WTC11 (cell line): ENCODE data around the gene FHAD1. TPM values are rescaled to one million over a fixed set of nuclear protein-coding genes. Genes with fewer than 3 reads are reported as not detected.

Experiments
- CBFB ChIP-seq: sonication (generic); formaldehyde crosslinking; IDR thresholded peaks from 2 replicates; pipeline ENCODE4 v1.8.1; 2022; ENCODE audit warnings: mild to moderate bottlenecking, low read depth, missing genetic modification reagents
- CREB1 ChIP-seq: sonication (generic); formaldehyde crosslinking; IDR thresholded peaks from 2 replicates; pipeline ENCODE4 v1.8.0; 2023; ENCODE audit warnings: mild to moderate bottlenecking, missing genetic modification reagents
- CREM ChIP-seq: sonication (generic); formaldehyde crosslinking; IDR thresholded peaks from 2 replicates; pipeline ENCODE4 v1.8.1; 2022; ENCODE audit warnings: mild to moderate bottlenecking, missing genetic modification reagents, moderate library complexity
- EMX1 ChIP-seq: fragments of 250-450 bp; sonication (Bioruptor Pico); IDR thresholded peaks from 2 replicates; pipeline ENCODE4 v1.8.0; 2021; ENCODE audit warnings: mild to moderate bottlenecking
- FOXK1 ChIP-seq: sonication (generic); formaldehyde crosslinking; IDR thresholded peaks from 2 replicates; pipeline ENCODE4 v1.8.0; 2022; ENCODE audit warnings: mild to moderate bottlenecking, moderate library complexity, missing genetic modification reagents
- GRHL2 ChIP-seq: fragments of 250-450 bp; sonication (Bioruptor Pico); IDR thresholded peaks from 2 replicates; pipeline ENCODE4 v1.8.0; 2022; ENCODE audit warnings: mild to moderate bottlenecking, moderate library complexity; ENCODE audit not compliant: insufficient replicate concordance, severe bottlenecking
- NFATC4 ChIP-seq: fragments of 250-450 bp; sonication (Bioruptor Pico); IDR thresholded peaks from 2 replicates; pipeline ENCODE4 v1.9.0; 2021; ENCODE audit warnings: mild to moderate bottlenecking
- SMAD3 ChIP-seq: sonication (generic); formaldehyde crosslinking; IDR thresholded peaks from 2 replicates; pipeline ENCODE4 v1.8.0; 2022; ENCODE audit warnings: missing genetic modification reagents, mild to moderate bottlenecking, borderline replicate concordance
- ZNF121 ChIP-seq: sonication (generic); formaldehyde crosslinking; IDR thresholded peaks from 2 replicates; pipeline ENCODE4 v1.8.0; 2023; ENCODE audit warnings: missing genetic modification reagents
- ZNF232 ChIP-seq: sonication (generic); formaldehyde crosslinking; IDR thresholded peaks from 2 replicates; pipeline ENCODE4 v1.8.0; 2022; ENCODE audit warnings: mild to moderate bottlenecking, missing genetic modification reagents
- ZNF263 ChIP-seq: sonication (generic); formaldehyde crosslinking; IDR thresholded peaks from 2 replicates; pipeline ENCODE4 v1.8.1; 2022; ENCODE audit warnings: low read depth, mild to moderate bottlenecking, moderate library complexity, missing genetic modification reagents
- ZNF317 ChIP-seq: sonication (generic); formaldehyde crosslinking; IDR thresholded peaks from 2 replicates; pipeline ENCODE4 v1.8.1; 2023; ENCODE audit warnings: low read depth, mild to moderate bottlenecking, moderate library complexity, missing genetic modification reagents, borderline replicate concordance
- ZNF416 ChIP-seq: fragments of 250-450 bp; sonication (Bioruptor Pico); IDR thresholded peaks from 2 replicates; pipeline ENCODE4 v1.9.0; 2021; ENCODE audit warnings: mild to moderate bottlenecking, inconsistent platforms
- ZNF671 ChIP-seq: fragments of 250-450 bp; sonication (Bioruptor Pico); IDR thresholded peaks from 2 replicates; pipeline ENCODE4 v1.8.0; 2021; ENCODE audit warnings: mild to moderate bottlenecking
- total RNA-seq: library from RNA; stranded (reverse); gene quantifications from 3 replicates; pipeline ENCODE4 v1.2.3, GENCODE V29; 2021
- TF ChIP-seq, protein P1 (sequence below): sonication (generic); formaldehyde crosslinking; IDR thresholded peaks from 2 replicates; pipeline ENCODE4 v1.8.1; 2023; ENCODE audit warnings: mild to moderate bottlenecking, moderate library complexity, missing genetic modification reagents
- TF ChIP-seq, protein P2 (sequence below): sonication (generic); formaldehyde crosslinking; IDR thresholded peaks from 2 replicates; pipeline ENCODE4 v1.8.1; 2022; ENCODE audit warnings: low read depth, missing genetic modification reagents, borderline replicate concordance
- TF ChIP-seq, protein P3 (sequence below): sonication (generic); formaldehyde crosslinking; IDR thresholded peaks from 2 replicates; pipeline ENCODE4 v1.8.0; 2023; ENCODE audit warnings: missing genetic modification reagents, mild to moderate bottlenecking, borderline replicate concordance
- TF ChIP-seq, protein P4 (sequence below): sonication (generic); formaldehyde crosslinking; IDR thresholded peaks from 2 replicates; pipeline ENCODE4 v1.8.0; 2022; ENCODE audit warnings: mild to moderate bottlenecking, missing genetic modification reagents
- TF ChIP-seq, protein P5 (sequence below): fragments of 200-600 bp; IDR thresholded peaks from 2 replicates; pipeline ENCODE4 v1.8.0; 2022; ENCODE audit warnings: antibody characterized with exemption
- TF ChIP-seq, protein P6 (sequence below): sonication (generic); formaldehyde crosslinking; IDR thresholded peaks from 2 replicates; pipeline ENCODE4 v1.8.0; 2022; ENCODE audit warnings: mild to moderate bottlenecking, missing genetic modification reagents
- TF ChIP-seq, protein P7 (sequence below): sonication (generic); formaldehyde crosslinking; IDR thresholded peaks from 2 replicates; pipeline ENCODE4 v1.8.1; 2022; ENCODE audit warnings: low read depth, mild to moderate bottlenecking, moderate library complexity, missing genetic modification reagents, borderline replicate concordance
- TF ChIP-seq, protein P8 (sequence below): fragments of 250-450 bp; sonication (Bioruptor Pico); IDR thresholded peaks from 2 replicates; pipeline ENCODE4 v1.8.0; 2021; ENCODE audit warnings: mild to moderate bottlenecking
- TF ChIP-seq, protein P9 (sequence below): sonication (generic); formaldehyde crosslinking; IDR thresholded peaks from 2 replicates; pipeline ENCODE4 v1.8.1; 2023; ENCODE audit warnings: mild to moderate bottlenecking, missing genetic modification reagents, moderate library complexity

Gene FHAD1
- total RNA-seq, 1 experiment from 2014 or later = 3.0 TPM

DNA sequence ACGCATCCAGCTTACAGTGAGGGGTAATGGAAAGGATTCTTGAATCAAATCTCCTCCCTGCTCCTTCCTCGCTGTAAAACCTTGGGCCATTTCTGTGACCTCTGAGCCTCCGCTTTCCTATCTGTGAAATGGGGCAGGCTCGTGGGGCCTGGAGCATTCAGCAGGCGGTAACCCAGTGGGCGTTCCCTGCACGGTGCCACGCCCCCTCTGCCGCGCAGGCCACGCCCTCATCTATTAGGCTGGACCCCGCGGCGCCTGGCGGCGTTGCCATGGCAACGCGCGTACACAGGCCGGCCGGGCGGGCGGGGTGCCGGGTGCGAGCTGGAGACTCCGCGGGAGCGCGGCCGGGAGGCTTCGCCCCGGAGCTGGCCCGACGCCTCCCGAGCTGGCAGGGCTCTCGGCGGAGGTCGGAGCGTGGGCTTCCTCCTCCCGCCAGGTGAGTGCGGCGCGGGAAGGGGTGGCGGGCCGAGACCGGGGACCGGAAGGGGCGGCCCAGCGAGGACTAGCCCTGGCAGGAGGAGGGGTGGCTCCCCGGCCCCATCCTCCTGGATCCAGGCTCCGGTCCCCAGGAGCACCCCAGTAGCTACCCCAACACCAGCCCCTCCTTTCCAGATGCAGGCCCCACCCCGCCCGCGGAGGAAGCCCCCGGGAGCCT is at the start of gene FHAD1 (continued):
- TF ChIP-seq EMX1 (CRISPR knock-in tag) = no peak
- TF ChIP-seq ZNF232 = no peak
- TF ChIP-seq, protein P1, sequence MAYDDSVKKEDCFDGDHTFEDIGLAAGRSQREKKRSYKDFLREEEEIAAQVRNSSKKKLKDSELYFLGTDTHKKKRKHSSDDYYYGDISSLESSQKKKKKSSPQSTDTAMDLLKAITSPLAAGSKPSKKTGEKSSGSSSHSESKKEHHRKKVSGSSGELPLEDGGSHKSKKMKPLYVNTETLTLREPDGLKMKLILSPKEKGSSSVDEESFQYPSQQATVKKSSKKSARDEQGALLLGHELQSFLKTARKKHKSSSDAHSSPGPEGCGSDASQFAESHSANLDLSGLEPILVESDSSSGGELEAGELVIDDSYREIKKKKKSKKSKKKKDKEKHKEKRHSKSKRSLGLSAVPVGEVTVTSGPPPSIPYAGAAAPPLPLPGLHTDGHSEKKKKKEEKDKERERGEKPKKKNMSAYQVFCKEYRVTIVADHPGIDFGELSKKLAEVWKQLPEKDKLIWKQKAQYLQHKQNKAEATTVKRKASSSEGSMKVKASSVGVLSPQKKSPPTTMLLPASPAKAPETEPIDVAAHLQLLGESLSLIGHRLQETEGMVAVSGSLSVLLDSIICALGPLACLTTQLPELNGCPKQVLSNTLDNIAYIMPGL (CRISPR knock-in tag) = 0 out of 2 replicates have a peak, but pooled peaks have one; percentile 51
- TF ChIP-seq, protein P2, sequence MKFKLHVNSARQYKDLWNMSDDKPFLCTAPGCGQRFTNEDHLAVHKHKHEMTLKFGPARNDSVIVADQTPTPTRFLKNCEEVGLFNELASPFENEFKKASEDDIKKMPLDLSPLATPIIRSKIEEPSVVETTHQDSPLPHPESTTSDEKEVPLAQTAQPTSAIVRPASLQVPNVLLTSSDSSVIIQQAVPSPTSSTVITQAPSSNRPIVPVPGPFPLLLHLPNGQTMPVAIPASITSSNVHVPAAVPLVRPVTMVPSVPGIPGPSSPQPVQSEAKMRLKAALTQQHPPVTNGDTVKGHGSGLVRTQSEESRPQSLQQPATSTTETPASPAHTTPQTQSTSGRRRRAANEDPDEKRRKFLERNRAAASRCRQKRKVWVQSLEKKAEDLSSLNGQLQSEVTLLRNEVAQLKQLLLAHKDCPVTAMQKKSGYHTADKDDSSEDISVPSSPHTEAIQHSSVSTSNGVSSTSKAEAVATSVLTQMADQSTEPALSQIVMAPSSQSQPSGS (CRISPR knock-in tag) = no peak
- TF ChIP-seq CBFB (CRISPR knock-in tag) = no peak
- TF ChIP-seq, protein P3, sequence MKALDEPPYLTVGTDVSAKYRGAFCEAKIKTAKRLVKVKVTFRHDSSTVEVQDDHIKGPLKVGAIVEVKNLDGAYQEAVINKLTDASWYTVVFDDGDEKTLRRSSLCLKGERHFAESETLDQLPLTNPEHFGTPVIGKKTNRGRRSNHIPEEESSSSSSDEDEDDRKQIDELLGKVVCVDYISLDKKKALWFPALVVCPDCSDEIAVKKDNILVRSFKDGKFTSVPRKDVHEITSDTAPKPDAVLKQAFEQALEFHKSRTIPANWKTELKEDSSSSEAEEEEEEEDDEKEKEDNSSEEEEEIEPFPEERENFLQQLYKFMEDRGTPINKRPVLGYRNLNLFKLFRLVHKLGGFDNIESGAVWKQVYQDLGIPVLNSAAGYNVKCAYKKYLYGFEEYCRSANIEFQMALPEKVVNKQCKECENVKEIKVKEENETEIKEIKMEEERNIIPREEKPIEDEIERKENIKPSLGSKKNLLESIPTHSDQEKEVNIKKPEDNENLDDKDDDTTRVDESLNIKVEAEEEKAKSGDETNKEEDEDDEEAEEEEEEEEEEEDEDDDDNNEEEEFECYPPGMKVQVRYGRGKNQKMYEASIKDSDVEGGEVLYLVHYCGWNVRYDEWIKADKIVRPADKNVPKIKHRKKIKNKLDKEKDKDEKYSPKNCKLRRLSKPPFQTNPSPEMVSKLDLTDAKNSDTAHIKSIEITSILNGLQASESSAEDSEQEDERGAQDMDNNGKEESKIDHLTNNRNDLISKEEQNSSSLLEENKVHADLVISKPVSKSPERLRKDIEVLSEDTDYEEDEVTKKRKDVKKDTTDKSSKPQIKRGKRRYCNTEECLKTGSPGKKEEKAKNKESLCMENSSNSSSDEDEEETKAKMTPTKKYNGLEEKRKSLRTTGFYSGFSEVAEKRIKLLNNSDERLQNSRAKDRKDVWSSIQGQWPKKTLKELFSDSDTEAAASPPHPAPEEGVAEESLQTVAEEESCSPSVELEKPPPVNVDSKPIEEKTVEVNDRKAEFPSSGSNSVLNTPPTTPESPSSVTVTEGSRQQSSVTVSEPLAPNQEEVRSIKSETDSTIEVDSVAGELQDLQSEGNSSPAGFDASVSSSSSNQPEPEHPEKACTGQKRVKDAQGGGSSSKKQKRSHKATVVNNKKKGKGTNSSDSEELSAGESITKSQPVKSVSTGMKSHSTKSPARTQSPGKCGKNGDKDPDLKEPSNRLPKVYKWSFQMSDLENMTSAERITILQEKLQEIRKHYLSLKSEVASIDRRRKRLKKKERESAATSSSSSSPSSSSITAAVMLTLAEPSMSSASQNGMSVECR (CRISPR knock-in tag) = peak; percentile 68; the same call in 1 of the 2 replicates
- TF ChIP-seq, protein P4, sequence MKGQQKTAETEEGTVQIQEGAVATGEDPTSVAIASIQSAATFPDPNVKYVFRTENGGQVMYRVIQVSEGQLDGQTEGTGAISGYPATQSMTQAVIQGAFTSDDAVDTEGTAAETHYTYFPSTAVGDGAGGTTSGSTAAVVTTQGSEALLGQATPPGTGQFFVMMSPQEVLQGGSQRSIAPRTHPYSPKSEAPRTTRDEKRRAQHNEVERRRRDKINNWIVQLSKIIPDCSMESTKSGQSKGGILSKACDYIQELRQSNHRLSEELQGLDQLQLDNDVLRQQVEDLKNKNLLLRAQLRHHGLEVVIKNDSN (CRISPR knock-in tag) = no peak
- TF ChIP-seq, protein P5, sequence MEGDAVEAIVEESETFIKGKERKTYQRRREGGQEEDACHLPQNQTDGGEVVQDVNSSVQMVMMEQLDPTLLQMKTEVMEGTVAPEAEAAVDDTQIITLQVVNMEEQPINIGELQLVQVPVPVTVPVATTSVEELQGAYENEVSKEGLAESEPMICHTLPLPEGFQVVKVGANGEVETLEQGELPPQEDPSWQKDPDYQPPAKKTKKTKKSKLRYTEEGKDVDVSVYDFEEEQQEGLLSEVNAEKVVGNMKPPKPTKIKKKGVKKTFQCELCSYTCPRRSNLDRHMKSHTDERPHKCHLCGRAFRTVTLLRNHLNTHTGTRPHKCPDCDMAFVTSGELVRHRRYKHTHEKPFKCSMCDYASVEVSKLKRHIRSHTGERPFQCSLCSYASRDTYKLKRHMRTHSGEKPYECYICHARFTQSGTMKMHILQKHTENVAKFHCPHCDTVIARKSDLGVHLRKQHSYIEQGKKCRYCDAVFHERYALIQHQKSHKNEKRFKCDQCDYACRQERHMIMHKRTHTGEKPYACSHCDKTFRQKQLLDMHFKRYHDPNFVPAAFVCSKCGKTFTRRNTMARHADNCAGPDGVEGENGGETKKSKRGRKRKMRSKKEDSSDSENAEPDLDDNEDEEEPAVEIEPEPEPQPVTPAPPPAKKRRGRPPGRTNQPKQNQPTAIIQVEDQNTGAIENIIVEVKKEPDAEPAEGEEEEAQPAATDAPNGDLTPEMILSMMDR = no peak
- no peak for TF ChIP-seq CREB1 (CRISPR knock-in tag)
- peak; percentile 43; the same call in 1 of the 2 replicates for TF ChIP-seq ZNF121 (CRISPR knock-in tag)
- TF ChIP-seq, protein P6, sequence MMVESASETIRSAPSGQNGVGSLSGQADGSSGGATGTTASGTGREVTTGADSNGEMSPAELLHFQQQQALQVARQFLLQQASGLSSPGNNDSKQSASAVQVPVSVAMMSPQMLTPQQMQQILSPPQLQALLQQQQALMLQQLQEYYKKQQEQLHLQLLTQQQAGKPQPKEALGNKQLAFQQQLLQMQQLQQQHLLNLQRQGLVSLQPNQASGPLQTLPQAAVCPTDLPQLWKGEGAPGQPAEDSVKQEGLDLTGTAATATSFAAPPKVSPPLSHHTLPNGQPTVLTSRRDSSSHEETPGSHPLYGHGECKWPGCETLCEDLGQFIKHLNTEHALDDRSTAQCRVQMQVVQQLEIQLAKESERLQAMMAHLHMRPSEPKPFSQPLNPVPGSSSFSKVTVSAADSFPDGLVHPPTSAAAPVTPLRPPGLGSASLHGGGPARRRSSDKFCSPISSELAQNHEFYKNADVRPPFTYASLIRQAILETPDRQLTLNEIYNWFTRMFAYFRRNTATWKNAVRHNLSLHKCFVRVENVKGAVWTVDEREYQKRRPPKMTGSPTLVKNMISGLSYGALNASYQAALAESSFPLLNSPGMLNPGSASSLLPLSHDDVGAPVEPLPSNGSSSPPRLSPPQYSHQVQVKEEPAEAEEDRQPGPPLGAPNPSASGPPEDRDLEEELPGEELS = peak; percentile 55; the same call in 1 of the 2 replicates
- TF ChIP-seq ZNF671 (CRISPR knock-in tag) = no peak
- TF ChIP-seq, protein P7, sequence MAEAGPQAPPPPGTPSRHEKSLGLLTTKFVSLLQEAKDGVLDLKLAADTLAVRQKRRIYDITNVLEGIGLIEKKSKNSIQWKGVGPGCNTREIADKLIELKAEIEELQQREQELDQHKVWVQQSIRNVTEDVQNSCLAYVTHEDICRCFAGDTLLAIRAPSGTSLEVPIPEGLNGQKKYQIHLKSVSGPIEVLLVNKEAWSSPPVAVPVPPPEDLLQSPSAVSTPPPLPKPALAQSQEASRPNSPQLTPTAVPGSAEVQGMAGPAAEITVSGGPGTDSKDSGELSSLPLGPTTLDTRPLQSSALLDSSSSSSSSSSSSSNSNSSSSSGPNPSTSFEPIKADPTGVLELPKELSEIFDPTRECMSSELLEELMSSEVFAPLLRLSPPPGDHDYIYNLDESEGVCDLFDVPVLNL = no peak
- TF ChIP-seq, protein P8, sequence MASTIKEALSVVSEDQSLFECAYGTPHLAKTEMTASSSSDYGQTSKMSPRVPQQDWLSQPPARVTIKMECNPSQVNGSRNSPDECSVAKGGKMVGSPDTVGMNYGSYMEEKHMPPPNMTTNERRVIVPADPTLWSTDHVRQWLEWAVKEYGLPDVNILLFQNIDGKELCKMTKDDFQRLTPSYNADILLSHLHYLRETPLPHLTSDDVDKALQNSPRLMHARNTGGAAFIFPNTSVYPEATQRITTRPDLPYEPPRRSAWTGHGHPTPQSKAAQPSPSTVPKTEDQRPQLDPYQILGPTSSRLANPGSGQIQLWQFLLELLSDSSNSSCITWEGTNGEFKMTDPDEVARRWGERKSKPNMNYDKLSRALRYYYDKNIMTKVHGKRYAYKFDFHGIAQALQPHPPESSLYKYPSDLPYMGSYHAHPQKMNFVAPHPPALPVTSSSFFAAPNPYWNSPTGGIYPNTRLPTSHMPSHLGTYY (CRISPR knock-in tag) = no peak
- TF ChIP-seq ZNF263 (CRISPR knock-in tag) = peak; percentile 63; the same call in 1 of the 2 replicates
- TF ChIP-seq GRHL2 (CRISPR knock-in tag) = no peak
- no peak for TF ChIP-seq ZNF416 (CRISPR knock-in tag)
- TF ChIP-seq FOXK1 (CRISPR knock-in tag) = no peak
- 0 out of 2 replicates have a peak, but pooled peaks have one; percentile 15 for TF ChIP-seq SMAD3
- TF ChIP-seq CREM (CRISPR knock-in tag) = 0 out of 2 replicates have a peak, but pooled peaks have one; percentile 45
- TF ChIP-seq, protein P9, sequence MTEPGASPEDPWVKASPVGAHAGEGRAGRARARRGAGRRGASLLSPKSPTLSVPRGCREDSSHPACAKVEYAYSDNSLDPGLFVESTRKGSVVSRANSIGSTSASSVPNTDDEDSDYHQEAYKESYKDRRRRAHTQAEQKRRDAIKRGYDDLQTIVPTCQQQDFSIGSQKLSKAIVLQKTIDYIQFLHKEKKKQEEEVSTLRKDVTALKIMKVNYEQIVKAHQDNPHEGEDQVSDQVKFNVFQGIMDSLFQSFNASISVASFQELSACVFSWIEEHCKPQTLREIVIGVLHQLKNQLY (CRISPR knock-in tag) = no peak
- TF ChIP-seq NFATC4 (CRISPR knock-in tag) = no peak
- TF ChIP-seq ZNF317 (CRISPR knock-in tag) = no peak
